ENCODE measurements around the gene ERFE. TPM values are rescaled to one million over a fixed set of nuclear protein-coding genes. Genes with fewer than 3 reads are reported as not detected.

The ERFE gene
- total RNA-seq, 1 experiment from 2014 or later: 10.3 TPM

GRCh38 chr2:238173692-238174091 is 14.9 kb downstream of the ERFE start:
- in situ Hi-C loops (cut with HindIII; ENCODE audit: low pct_unique_long_range_greater_than_20kb, low sequenced_read_pairs): no loop called here
- no peak overlapping the region for H3K27ac ChIP-seq (ENCODE audit: low read length)
- ATAC-seq (no peak), DNase-seq (ENCODE audit: low read depth, low spot score) (no peak)
- H3K27me3 ChIP-seq (ENCODE audit: control insufficient read depth, insufficient read depth, low read length): no peaks in the 10 kb centered on the region
- intact Hi-C loops (cut with micrococcal nuclease; ENCODE audit: unreplicated experiment): no loop called here
- TF ChIP-seq POLR2AphosphoS5 (IDR thresholded peaks at IDR 0.05; ENCODE audit: low read depth, low read length) (no peak), REST (IDR thresholded peaks at IDR 0.05; ENCODE audit: insufficient read depth in 1 of 2, low read depth in 2 of 2, low read length in 1 of 2) (no peak), SIN3A (IDR thresholded peaks at IDR 0.05; ENCODE audit: borderline replicate concordance, insufficient read depth, low read depth, low read length) (no peak), CTCF (IDR thresholded peaks at IDR 0.05) (no peak), TCF7L2 (IDR thresholded peaks at IDR 0.05; ENCODE audit: low read depth, low read length) (no peak)
- ChIA-PET POLR2A (no interaction called here), CTCF (no interaction called here)
- H3K36me3 ChIP-seq (ENCODE audit: control insufficient read depth, insufficient read depth, low read length): peaks cover 6% of the 10 kb centered on the region
- H3K4me3 ChIP-seq (ENCODE audit: low read depth in 2 of 2, low read length in 2 of 2): no peak overlapping the region
- BruUV-seq (replicated peaks): no TSS peak
- peaks cover 7% of the 10 kb centered on the region; the same call in 1 of the 2 replicates for H3K4me1 ChIP-seq (ENCODE audit: control insufficient read depth, insufficient read depth, low read length)
- H3K9me3 ChIP-seq (ENCODE audit: control insufficient read depth, insufficient read depth, low read depth, low read length): no peaks in the 10 kb centered on the region

GRCh38 chr2:238174291-238174690 is 15.5 kb downstream of the ERFE start:
- intact Hi-C loops (cut with micrococcal nuclease; ENCODE audit: unreplicated experiment): no loop called here
- H3K27ac ChIP-seq (ENCODE audit: low read length): no peak overlapping the region
- POLR2A ChIA-PET: no interaction called here
- no TSS peak for BruUV-seq (replicated peaks)
- H3K4me3 ChIP-seq (ENCODE audit: low read depth in 2 of 2, low read length in 2 of 2): no peak overlapping the region
- no peaks in the 10 kb centered on the region for H3K9me3 ChIP-seq (ENCODE audit: control insufficient read depth, insufficient read depth, low read depth, low read length)
- peaks cover 7% of the 10 kb centered on the region; the same call in 1 of the 2 replicates for H3K4me1 ChIP-seq (ENCODE audit: control insufficient read depth, insufficient read depth, low read length)
- CTCF ChIA-PET: no interaction called here
- H3K27me3 ChIP-seq (ENCODE audit: control insufficient read depth, insufficient read depth, low read length): no peaks in the 10 kb centered on the region
- peaks cover 10% of the 10 kb centered on the region for H3K36me3 ChIP-seq (ENCODE audit: control insufficient read depth, insufficient read depth, low read length)
- in situ Hi-C loops (cut with HindIII; ENCODE audit: low pct_unique_long_range_greater_than_20kb, low sequenced_read_pairs): no loop called here
- ATAC-seq: no peak
- DNase-seq (ENCODE audit: low read depth, low spot score): no peak
- TF ChIP-seq TCF7L2 (IDR thresholded peaks at IDR 0.05; ENCODE audit: low read depth, low read length) (no peak), CTCF (IDR thresholded peaks at IDR 0.05) (no peak), REST (IDR thresholded peaks at IDR 0.05; ENCODE audit: insufficient read depth in 1 of 2, low read depth in 2 of 2, low read length in 1 of 2) (no peak), SIN3A (IDR thresholded peaks at IDR 0.05; ENCODE audit: borderline replicate concordance, insufficient read depth, low read depth, low read length) (no peak), POLR2AphosphoS5 (IDR thresholded peaks at IDR 0.05; ENCODE audit: low read depth, low read length) (no peak)
